Measurements from ENCODE around the gene CDK5.

DNA sequence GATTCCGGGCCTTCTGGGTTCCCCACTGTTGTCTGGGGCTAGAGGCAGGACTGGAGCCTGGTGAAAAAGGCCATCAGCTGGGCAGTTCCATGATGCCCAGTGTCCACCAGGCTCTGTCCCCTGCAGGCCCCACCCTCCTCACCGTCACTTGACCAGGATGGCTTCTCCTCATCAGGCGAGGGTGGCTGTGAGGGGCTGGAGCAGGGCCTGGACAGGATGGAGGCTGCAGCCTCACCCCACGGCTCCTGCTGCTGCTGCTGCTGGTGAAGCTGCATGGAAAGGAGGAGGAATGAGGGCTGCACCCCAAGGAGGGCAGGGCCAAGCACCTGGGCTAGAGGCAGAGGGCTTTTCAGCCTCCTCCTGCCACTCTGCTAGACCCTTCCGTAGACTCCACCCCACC is 41.7 kb downstream of the CDK5 start:
- TF ChIP-seq, protein P1, sequence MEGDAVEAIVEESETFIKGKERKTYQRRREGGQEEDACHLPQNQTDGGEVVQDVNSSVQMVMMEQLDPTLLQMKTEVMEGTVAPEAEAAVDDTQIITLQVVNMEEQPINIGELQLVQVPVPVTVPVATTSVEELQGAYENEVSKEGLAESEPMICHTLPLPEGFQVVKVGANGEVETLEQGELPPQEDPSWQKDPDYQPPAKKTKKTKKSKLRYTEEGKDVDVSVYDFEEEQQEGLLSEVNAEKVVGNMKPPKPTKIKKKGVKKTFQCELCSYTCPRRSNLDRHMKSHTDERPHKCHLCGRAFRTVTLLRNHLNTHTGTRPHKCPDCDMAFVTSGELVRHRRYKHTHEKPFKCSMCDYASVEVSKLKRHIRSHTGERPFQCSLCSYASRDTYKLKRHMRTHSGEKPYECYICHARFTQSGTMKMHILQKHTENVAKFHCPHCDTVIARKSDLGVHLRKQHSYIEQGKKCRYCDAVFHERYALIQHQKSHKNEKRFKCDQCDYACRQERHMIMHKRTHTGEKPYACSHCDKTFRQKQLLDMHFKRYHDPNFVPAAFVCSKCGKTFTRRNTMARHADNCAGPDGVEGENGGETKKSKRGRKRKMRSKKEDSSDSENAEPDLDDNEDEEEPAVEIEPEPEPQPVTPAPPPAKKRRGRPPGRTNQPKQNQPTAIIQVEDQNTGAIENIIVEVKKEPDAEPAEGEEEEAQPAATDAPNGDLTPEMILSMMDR (IDR thresholded peaks at IDR 0.05; ENCODE audit: low read length), result no peak
- no peak for TF ChIP-seq EZH2 (IDR thresholded peaks at IDR 0.05; ENCODE audit: borderline replicate concordance, low read length)
